Trophoblast cell (in vitro differentiated cells and primary cell): ENCODE results near the gene PLA2G4A.

ENCODE experiments used
- DNase-seq, 2 donors: peaks; one replicate each; pipeline ENCODE4 v3.0.0-alpha.2; 2016
- H2AFZ ChIP-seq: 2 replicates; pipeline ENCODE4 v1.6.1; 2013; ENCODE audit warnings: low read length, moderate library complexity, mild to moderate bottlenecking; ENCODE audit not compliant: insufficient read depth, poor library complexity
- H2AK5ac ChIP-seq: 2 replicates; pipeline ENCODE4 v1.6.1; 2013; ENCODE audit warnings: mild to moderate bottlenecking, low read length
- H2BK120ac ChIP-seq: 2 replicates; pipeline ENCODE4 v1.6.1; 2013; ENCODE audit warnings: low read length, mild to moderate bottlenecking, moderate library complexity; ENCODE audit not compliant: insufficient read depth, poor library complexity
- H2BK12ac ChIP-seq: 2 replicates; pipeline ENCODE4 v1.6.1; 2013; ENCODE audit warnings: mild to moderate bottlenecking, low read length, moderate library complexity
- H2BK5ac ChIP-seq: 2 replicates; pipeline ENCODE4 v1.6.1; 2013; ENCODE audit warnings: low read length, low read depth, moderate library complexity, mild to moderate bottlenecking; ENCODE audit not compliant: poor library complexity
- H3K14ac ChIP-seq: 2 replicates; pipeline ENCODE4 v1.6.1; 2013; ENCODE audit warnings: mild to moderate bottlenecking, low read length
- H3K18ac ChIP-seq: 2 replicates; pipeline ENCODE4 v1.6.1; 2013; ENCODE audit warnings: mild to moderate bottlenecking, low read length
- H3K23ac ChIP-seq: 2 replicates; pipeline ENCODE4 v1.6.1; 2013; ENCODE audit warnings: low read length
- H3K27ac ChIP-seq: 2 replicates; pipeline ENCODE4 v1.5.1; 2013; ENCODE audit warnings: low read depth, mild to moderate bottlenecking, inconsistent platforms, low read length, moderate library complexity
- H3K27me3 ChIP-seq: 2 replicates; pipeline ENCODE4 v1.6.1; 2013; ENCODE audit warnings: inconsistent platforms, mild to moderate bottlenecking, low read length, moderate library complexity; ENCODE audit not compliant: insufficient read depth
- H3K36me3 ChIP-seq, 2 experiments: 1 replicate in 1 of 2; 2 replicates in 1 of 2; pipeline ENCODE4 v1.6.1; 2013; ENCODE audit warnings: low read length in 2 of 2, mild to moderate bottlenecking in 2 of 2, moderate library complexity in 1 of 2; ENCODE audit not compliant: insufficient read depth in 2 of 2, control insufficient read depth in 1 of 2
- H3K4ac ChIP-seq: 2 replicates; pipeline ENCODE4 v1.6.1; 2013; ENCODE audit warnings: low read depth, mild to moderate bottlenecking, low read length, moderate library complexity
- H3K4me1 ChIP-seq, 2 experiments: 1 replicate in 1 of 2; 2 replicates in 1 of 2; pipeline ENCODE4 v1.6.1; 2013; ENCODE audit warnings: low read length in 2 of 2, mild to moderate bottlenecking in 2 of 2, moderate library complexity in 1 of 2; ENCODE audit not compliant: insufficient read depth in 2 of 2, control insufficient read depth in 1 of 2
- H3K4me2 ChIP-seq: 2 replicates; pipeline ENCODE4 v1.6.1; 2013; ENCODE audit warnings: inconsistent platforms, mild to moderate bottlenecking, low read length, moderate library complexity
- H3K4me3 ChIP-seq: 2 replicates; pipeline ENCODE4 v1.5.1; 2013; ENCODE audit warnings: mild to moderate bottlenecking, low read depth, low read length, inconsistent platforms
- H3K79me1 ChIP-seq: one replicate; pipeline ENCODE4 v1.6.1; 2013; ENCODE audit warnings: low read length
- H3K79me2 ChIP-seq: 2 replicates; pipeline ENCODE4 v1.6.1; 2013; ENCODE audit warnings: low read length, mild to moderate bottlenecking; ENCODE audit not compliant: control insufficient read depth, insufficient read depth, poor library complexity
- H3K9ac ChIP-seq: 2 replicates; pipeline ENCODE4 v1.6.1; 2013; ENCODE audit warnings: mild to moderate bottlenecking, low read length
- H3K9me3 ChIP-seq: 2 replicates; pipeline ENCODE4 v1.6.1; 2013; ENCODE audit warnings: low read depth, mild to moderate bottlenecking, control low read depth, inconsistent platforms, low read length; ENCODE audit not compliant: insufficient read depth
- H4K12ac ChIP-seq: 2 replicates; pipeline ENCODE4 v1.6.1; 2013; ENCODE audit warnings: low read depth, mild to moderate bottlenecking, low read length, moderate library complexity
- H4K8ac ChIP-seq: 2 replicates; pipeline ENCODE4 v1.6.1; 2013; ENCODE audit warnings: low read depth, mild to moderate bottlenecking, low read length, moderate library complexity
- H4K91ac ChIP-seq: one replicate; pipeline ENCODE4 v1.6.1; 2013; ENCODE audit warnings: low read depth, mild to moderate bottlenecking, low read length, moderate library complexity
- WGBS: extraction: QIAGEN DNeasy Blood & Tissue Kit; methylation state at CpG from one replicate; pipeline ENCODE4 v1.1.7; 2013; ENCODE audit warnings: missing lambda C conversion rate; ENCODE audit not compliant: insufficient read length, insufficient coverage; ENCODE audit errors: extremely low coverage; 5-methylcytosine and 5-hydroxymethylcytosine counted together

The PLA2G4A gene

DNA sequence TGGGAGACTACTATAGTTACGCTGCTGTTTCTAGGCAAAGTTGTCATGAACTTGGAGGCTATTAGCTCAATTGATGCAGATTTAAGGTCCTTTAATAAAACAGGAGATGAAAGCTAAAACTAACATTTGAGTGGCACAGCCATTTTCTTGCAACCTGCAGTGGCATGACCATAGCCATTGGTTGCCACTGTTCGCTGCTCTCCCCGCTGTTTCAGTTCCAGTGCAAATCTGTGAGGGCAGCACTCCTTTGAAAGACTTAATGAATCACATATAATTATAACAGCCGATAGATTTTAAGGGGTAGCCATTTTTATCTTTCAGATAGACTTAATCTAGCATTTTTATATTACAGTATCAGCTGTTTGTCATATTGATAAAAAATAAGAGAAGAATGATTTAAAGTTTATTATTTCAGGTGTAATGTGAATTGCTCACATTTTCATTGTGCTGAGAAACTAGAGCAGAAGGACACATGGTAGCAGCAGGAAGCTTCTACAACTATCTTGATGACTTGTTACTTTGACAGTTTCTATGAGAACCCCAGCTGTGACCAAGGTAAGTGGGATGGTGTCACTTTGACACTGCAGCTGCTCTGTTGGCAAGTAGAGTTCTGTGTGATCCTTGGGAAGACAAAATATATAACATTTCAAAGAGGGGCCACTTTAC is 203.7 kb downstream of the PLA2G4A start:
- Histone ChIP-seq H4K8ac (no peak overlapping the region), H3K4me2 (no peak overlapping the region)

DNA sequence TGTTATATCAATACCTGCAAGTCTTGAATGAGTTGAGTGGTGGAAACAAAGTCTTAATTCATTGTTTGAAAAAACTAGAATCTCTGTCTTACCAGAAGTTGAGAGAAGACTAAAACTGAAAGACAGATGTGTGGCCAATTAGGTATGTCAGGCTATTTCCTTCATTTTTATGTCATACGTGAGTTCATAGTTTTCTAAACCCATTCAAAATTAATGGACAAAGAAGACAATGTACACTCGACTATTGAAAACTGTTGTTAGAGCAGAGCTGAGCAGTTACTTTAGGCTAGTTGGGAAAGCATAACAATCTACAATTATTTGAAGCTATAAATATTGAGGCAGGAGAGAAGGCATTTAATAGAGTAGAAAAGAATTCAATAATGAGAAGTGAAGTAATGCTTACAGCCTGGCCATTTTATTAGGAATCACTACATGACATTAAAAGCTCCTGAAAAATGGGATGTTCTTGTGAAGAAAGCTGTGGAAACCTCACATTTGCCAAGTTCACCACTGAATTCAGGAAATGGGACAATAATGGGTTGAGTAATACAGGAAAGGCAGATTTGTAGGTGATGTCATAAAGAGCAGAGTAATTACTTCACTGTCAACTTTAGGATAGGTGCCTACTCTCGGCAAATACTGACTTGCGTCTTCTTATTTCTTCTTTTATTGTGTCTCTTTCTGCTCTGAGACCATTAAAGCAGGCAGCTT is 204.4 kb downstream of the PLA2G4A start:
- H2BK12ac ChIP-seq, result no peak overlapping the region
- H2BK120ac ChIP-seq, result no peak overlapping the region
- no peak overlapping the region for H4K91ac ChIP-seq
- H4K8ac ChIP-seq, result no peak overlapping the region
- no peak overlapping the region for H3K18ac ChIP-seq
- no peak for DNase-seq
- H3K27ac ChIP-seq, result no peak overlapping the region
- H3K23ac ChIP-seq, result no peak overlapping the region
- H3K79me1 ChIP-seq, result no peaks in the 10 kb centered on the region
- no peak overlapping the region for H3K4ac ChIP-seq
- no peaks in the 10 kb centered on the region for H3K9me3 ChIP-seq
- H2BK5ac ChIP-seq, result no peak overlapping the region
- H3K79me2 ChIP-seq, result no peaks in the 10 kb centered on the region
- H3K36me3 ChIP-seq, result no peaks in the 10 kb centered on the region
- no peak overlapping the region for H2AK5ac ChIP-seq
- no peak overlapping the region for H2AFZ ChIP-seq
- H3K9ac ChIP-seq, result no peak overlapping the region
- H3K4me1 ChIP-seq, result no peaks in the 10 kb centered on the region
- H3K4me2 ChIP-seq, result no peak overlapping the region
- no peak overlapping the region for H4K12ac ChIP-seq
- no peak overlapping the region for H3K4me3 ChIP-seq
- no peak overlapping the region for H3K14ac ChIP-seq
- H3K27me3 ChIP-seq, result no peaks in the 10 kb centered on the region
- WGBS, result no CpG with 5 or more reads among the region's 4 CpGs

More for the DNA sequence above, 203.7 kb downstream of the PLA2G4A start:
- no peaks in the 10 kb centered on the region for H3K79me2 ChIP-seq
- no peak overlapping the region for H3K27ac ChIP-seq
- no peak for DNase-seq
- H2BK120ac ChIP-seq, result no peak overlapping the region
- H3K9me3 ChIP-seq, result no peaks in the 10 kb centered on the region
- no peak overlapping the region for H2AK5ac ChIP-seq
- H3K27me3 ChIP-seq, result no peaks in the 10 kb centered on the region
- no CpG with 5 or more reads among the region's 4 CpGs for WGBS
- H3K79me1 ChIP-seq, result no peaks in the 10 kb centered on the region
- no peaks in the 10 kb centered on the region for H3K36me3 ChIP-seq
- H3K14ac ChIP-seq, result no peak overlapping the region
- no peak overlapping the region for H4K12ac ChIP-seq
- no peak overlapping the region for H4K91ac ChIP-seq
- H3K23ac ChIP-seq, result no peak overlapping the region
- H2AFZ ChIP-seq, result no peak overlapping the region
- no peak overlapping the region for H3K4me3 ChIP-seq
- no peak overlapping the region for H3K18ac ChIP-seq
- H3K9ac ChIP-seq, result no peak overlapping the region
- H2BK12ac ChIP-seq, result no peak overlapping the region
- H2BK5ac ChIP-seq, result no peak overlapping the region
- no peak overlapping the region for H3K4ac ChIP-seq
- no peaks in the 10 kb centered on the region for H3K4me1 ChIP-seq

DNA sequence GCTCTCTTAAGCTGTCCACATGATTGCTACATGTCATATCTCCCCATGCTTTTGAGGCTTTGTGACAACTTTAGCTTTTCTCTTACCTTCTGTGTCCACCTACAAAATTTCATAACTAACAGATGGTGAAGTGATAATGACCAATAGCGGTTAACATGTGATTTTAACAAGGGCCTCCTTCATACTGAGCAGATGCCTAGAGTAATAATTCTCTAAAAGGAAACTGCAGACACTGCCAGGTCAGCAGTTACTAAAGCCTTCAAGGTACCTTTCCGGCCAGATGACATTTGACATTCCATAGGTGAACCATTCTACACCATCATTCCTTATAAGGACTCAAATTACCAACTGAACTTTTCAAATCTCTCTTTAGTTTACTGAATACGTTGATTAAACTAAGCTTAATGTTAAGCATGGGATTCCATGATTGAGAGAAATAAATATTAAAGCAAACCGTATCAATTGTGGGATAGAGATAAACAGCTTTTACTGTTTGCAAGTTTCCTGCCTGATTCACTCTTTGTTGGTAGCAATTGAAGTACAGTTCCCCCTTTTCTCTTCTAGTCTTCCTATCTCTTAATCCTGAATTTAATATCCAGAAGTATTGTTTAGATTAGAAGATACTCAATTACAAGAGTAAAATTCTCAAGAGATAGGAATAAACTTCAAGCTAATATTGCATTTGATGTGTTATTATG is 205.1 kb downstream of the PLA2G4A start:
- H3K14ac ChIP-seq, result no peak overlapping the region

DNA sequence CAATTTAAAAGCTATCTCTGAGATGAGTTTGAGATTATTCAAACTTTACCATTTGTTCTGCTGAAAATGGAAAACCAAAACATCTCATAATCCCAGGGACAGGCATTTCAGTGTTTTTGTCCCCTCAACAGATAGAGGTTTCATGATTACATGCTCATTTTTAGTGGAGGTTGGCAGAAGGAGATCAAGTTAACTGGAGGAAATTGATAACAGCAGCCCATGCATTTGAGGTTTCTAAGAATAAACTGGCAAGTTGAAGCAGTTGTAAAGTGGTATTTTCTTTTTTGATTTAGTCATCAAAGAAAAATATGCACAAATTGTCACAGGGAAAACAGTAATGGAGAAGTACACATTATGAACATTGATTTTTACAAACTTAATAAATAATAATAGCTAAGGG is 205.8 kb downstream of the PLA2G4A start:
- no peak overlapping the region for H3K4me2 ChIP-seq
- no peak overlapping the region for H3K14ac ChIP-seq
- no peak overlapping the region for H3K18ac ChIP-seq
- H2BK120ac ChIP-seq, result no peak overlapping the region
- H3K79me2 ChIP-seq, result no peaks in the 10 kb centered on the region
- H3K36me3 ChIP-seq, result no peaks in the 10 kb centered on the region
- no peak overlapping the region for H2AK5ac ChIP-seq
- H3K23ac ChIP-seq, result no peak overlapping the region
- H3K4me3 ChIP-seq, result no peak overlapping the region
- H4K91ac ChIP-seq, result no peak overlapping the region
- no peak overlapping the region for H2BK5ac ChIP-seq
- no peaks in the 10 kb centered on the region for H3K9me3 ChIP-seq
- no peak overlapping the region for H3K9ac ChIP-seq
- no peaks in the 10 kb centered on the region for H3K4me1 ChIP-seq
- no peaks in the 10 kb centered on the region for H3K27me3 ChIP-seq
- DNase-seq, result no peak
- no peak overlapping the region for H2BK12ac ChIP-seq
- H3K79me1 ChIP-seq, result no peaks in the 10 kb centered on the region
- no peak overlapping the region for H3K27ac ChIP-seq
- no peak overlapping the region for H2AFZ ChIP-seq
- H4K12ac ChIP-seq, result no peak overlapping the region
- H4K8ac ChIP-seq, result no peak overlapping the region
- no peak overlapping the region for H3K4ac ChIP-seq

More for the DNA sequence above, 205.1 kb downstream of the PLA2G4A start:
- Histone ChIP-seq H3K79me2 (no peaks in the 10 kb centered on the region), H4K91ac (no peak overlapping the region), H3K27me3 (no peaks in the 10 kb centered on the region), H4K12ac (no peak overlapping the region), H2BK120ac (no peak overlapping the region), H3K23ac (no peak overlapping the region), H3K4me2 (no peak overlapping the region), H3K27ac (no peak overlapping the region), H4K8ac (no peak overlapping the region), H3K4me1 (no peaks in the 10 kb centered on the region), H3K79me1 (no peaks in the 10 kb centered on the region), H2BK5ac (no peak overlapping the region), H3K9me3 (no peaks in the 10 kb centered on the region), H3K4ac (no peak overlapping the region), H2AFZ (no peak overlapping the region), H3K36me3 (no peaks in the 10 kb centered on the region), H2AK5ac (no peak overlapping the region), H3K18ac (no peak overlapping the region), H3K9ac (no peak overlapping the region), H2BK12ac (no peak overlapping the region), H3K4me3 (no peak overlapping the region)
- DNase-seq, result no peak
- no CpG with 5 or more reads among the region's 4 CpGs for WGBS
